GM18519 (cell line): Measurements from ENCODE around the gene GALR2.

Experiments used
- ATAC-seq: cut with Tn5 transposase; IDR thresholded peaks from one replicate; pipeline ENCODE4 v1.9.1; 2021; ENCODE audit warnings: mild to moderate bottlenecking, moderate library complexity; ENCODE audit not compliant: unreplicated experiment, low FRiP score

GALR2 gene

GRCh38 chr17:76091526-76092286 is 17.1 kb downstream of the GALR2 start:
- ATAC-seq: no peak

GRCh38 chr17:76092526-76093413 is 18.2 kb downstream of the GALR2 start:
- no peak for ATAC-seq

- ATAC-seq: no peak
Measured at GRCh38 chr17:76094046-76094445, 19.5 kb downstream of the GALR2 start.

GRCh38 chr17:76095943-76096342 is 21.4 kb downstream of the GALR2 start:
- ATAC-seq: no peak

DNA sequence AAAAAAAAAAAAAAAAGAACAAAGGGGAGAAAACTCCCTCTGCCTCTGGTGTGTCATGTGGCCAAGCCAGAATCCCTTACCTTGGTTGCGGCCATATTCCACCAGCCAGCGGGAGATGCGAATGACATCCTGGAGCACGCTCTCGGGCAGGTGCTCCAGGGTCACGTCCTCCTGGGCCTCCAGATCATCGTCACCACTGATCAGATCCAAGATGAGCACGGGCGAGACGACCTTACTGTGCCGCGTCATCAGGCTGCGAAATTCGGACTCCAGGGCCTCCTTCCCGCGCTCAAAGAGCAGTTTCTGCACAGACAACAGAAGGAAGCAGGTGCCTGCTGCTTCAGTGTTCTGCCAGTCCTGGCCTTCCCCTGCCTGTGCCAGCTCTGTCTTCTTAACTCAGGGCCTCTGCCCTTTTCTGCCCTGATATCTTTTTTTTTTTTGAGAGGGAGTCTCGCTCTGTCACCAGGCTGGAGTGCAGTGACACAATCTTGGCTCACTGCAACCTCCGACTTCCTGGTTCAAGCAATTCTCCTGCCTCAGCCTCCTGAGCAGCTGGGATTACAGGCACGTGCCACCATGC is 23.2 kb downstream of the GALR2 start:
- no peak for ATAC-seq

DNA sequence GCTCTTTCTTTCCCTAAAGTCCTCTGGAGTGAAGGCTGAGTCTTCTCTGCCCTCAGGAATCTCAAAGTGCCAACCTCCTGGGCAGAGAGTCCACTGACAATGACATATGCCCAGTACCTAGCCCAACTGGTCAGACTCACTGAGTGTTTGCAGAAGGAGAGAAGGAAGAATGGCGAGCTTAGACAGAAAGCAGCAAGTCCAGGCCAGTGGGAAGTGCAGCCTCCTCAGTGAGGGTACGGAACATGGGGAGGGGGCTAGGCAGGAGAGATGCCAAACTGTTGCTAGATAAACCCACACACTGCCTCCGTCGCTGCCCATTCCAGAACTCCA is 28.3 kb downstream of the GALR2 start:
- no peak for ATAC-seq

DNA sequence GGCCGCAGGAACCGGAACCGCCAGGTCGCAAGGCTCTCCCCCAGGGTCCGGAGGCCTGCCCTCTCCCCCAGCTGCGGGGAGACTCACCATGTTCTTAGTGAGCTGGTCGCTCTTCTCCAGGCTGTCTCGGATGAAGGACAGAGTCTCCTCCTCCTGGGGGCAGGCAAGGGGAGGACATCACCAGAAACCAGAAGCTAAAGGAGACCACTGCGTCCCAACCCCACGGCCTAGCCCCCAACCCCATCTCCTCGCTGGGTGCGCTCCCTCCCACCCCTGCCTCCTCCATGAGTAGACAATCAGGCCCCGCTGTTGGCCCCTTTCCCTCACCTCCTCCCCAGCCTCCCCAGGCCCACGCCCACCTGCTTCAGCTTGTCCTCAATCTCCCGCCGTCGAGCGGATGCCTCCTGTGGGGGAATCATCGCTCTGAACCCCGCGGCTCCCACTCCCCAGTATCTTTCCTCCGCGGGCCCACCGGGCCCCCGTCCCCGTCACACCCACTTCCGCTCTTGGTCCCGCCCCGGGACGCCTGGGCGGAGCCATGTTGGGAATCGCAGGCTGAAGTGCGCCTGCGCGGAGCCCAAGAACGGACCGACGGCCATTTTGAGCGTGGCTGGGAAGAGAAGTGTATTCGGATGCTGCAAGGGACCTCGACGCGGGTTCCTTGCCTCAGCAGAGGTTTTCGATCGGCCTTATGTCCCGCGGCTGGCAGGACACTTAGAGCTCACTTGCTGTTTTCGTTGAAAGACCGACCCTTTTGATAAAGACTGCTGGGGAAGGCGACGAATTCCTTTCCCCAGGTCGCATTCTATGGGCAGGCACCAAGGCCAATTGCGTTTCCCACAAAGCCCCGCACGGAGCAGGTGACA is 28.9 kb downstream of the GALR2 start, which contains the start of gene EXOC7:
Gene EXOC7 (minus strand): TSS at position 514 of the 866 bp plus-strand sequence. CDS start 95 bp downstream, at position 419.
- peak; percentile 53 for ATAC-seq

DNA sequence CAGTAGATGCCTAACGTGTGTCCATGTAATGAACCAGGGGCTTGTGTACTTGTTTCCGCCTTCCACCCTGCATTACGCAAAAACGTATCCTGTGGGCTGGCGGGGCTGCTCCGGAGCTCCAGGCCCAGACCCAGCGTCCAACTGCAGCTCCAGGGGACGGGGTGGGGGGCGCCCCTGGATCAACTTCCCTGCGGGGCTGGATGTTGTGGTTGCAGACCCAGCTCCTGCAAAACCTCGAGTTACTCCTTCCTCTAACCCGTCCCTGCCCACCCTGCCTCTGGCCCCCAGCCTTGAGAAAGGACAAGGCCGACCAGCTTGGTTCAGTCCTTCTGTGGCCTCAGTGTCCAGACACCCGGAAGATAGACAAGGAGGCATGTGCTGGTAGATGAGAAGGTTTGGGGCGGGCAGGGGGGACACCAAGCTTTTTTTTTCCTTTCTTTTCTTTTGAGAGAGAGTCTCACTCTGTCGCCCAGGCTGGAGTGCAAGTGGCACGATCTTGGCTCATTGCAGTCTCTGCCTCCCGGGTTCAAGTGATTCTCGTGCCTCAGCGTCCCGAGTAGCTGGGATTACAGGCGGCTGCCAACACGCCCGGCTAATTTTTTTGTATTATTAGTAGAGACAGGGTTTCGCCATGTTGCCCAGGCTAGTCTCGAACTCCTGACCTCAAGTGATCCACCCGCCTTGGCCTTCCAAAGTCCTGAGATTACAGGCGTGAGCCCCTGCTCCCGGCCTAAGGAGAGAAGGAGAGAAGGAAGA is 29.7 kb downstream of the GALR2 start:
- no peak for ATAC-seq

GRCh38 chr17:76104896-76105231 is 30.3 kb downstream of the GALR2 start:
- ATAC-seq: no peak

GRCh38 chr17:76106703-76107102 is 32.1 kb downstream of the GALR2 start:
- ATAC-seq: no peak

- ATAC-seq: no peak
Measured at GRCh38 chr17:76107509-76107908, 32.9 kb downstream of the GALR2 start.

DNA sequence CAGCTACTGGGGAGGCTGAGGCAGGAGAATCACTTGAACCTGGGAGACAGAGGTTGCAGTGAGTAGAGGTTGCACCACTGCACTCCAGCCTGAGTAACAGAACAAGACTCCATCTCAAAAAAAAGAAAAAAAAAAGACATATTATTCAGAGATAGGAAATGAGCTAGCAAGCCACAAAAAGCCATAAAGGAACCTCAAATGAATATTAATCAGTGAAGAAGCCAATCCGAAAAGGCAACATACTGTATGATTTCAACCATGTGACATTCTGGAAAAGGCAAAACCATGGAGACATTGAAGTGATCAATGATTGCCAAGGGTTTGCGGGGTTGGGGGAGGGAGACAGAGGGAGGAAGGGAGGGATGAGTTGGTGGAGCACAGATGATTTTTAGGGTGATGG is 37.4 kb downstream of the GALR2 start:
- ATAC-seq: no peak

GRCh38 chr17:76115138-76115754 is 40.7 kb downstream of the GALR2 start:
- ATAC-seq: no peak

- no peak for ATAC-seq
Measured at GRCh38 chr17:76119409-76120371, 45.1 kb downstream of the GALR2 start.

- no peak for ATAC-seq
Measured at GRCh38 chr17:76120658-76121008, 46.1 kb downstream of the GALR2 start.

DNA sequence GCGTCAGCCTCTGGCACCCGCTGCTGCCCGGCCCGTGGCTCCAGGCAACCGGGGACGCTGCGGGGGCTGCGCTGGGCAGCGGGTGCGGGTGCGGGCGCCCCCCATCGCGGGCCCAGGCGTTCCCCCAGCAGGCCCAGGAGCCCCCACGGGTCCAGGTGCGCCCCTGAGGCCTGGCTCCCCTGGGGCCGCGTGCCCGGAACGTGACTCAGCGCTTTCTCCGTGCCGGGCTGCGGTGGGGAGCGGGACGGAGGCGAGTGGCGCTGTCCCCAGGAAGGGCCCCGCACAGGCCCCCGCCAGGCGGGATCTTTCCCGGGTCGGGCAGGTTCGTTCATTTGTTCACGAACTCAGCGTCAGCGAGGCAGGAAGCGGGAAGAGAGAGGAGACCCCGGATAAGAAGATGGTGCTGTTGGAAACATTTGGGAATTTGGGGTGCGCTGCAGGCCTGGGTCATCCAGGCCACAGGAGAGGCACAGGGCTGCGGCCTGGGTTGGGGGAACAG is 47.4 kb downstream of the GALR2 start:
- ATAC-seq: no peak

DNA sequence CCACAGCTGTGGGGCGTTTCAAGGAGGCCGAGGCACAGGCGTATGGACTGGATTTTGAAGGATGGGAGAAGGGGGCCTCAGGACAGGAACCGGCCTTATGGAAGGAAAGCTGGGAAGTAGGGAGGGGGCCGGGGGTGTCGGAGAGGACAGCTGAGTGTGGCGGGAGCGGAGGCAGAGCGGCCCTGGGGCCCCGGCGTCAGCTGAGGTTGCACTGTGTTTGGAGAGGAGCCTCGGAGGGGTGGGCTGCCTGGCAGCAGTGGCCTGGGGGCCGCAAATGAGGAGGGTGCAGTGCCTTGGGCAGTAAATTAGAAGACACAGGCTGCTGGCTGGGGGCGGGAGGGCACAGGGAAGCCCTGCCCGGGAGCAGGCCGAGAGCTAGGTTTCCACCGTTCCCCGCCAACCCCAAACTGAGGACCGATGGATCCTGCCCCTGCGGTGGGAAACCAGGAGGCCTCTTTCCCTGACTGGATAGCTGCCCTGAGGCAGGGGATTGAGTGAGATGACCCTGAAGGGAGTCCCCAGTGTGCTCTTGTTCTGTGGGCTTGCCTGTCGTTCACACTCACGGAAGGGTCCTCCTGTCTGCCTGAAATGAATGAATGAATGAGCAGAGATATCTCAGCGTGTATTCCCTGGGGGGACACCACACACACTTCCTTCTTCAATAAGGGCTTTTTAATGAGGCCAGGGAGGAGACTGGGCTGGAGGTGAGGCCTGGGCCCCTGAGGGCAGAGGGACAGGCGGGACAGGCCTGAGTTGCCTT is 48.0 kb downstream of the GALR2 start:
- no peak for ATAC-seq

DNA sequence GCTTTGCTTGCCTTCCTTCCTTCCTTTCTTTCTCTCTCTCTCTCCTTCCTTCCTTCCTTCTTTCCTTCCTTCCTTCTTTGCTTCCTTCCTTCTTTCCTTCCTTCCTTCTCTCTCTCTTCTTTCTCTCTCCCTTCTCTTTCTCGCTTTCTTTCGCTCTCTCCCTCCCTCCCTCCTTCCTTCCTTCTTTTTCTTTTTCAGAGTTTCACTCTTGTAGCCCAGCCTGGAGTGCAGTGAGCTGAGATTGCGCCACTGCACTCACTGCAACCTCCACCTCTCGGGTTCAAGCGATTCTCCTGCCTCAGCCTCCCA is 48.6 kb downstream of the GALR2 start:
- ATAC-seq: no peak
